GM18909 (cell line): ENCODE results near the gene C12orf57.

ENCODE experiments used
- ATAC-seq: cut with Tn5 transposase; IDR thresholded peaks from one replicate; pipeline ENCODE4 v1.9.1; 2021; ENCODE audit warnings: mild to moderate bottlenecking; ENCODE audit not compliant: unreplicated experiment, poor library complexity

C12orf57 gene

DNA sequence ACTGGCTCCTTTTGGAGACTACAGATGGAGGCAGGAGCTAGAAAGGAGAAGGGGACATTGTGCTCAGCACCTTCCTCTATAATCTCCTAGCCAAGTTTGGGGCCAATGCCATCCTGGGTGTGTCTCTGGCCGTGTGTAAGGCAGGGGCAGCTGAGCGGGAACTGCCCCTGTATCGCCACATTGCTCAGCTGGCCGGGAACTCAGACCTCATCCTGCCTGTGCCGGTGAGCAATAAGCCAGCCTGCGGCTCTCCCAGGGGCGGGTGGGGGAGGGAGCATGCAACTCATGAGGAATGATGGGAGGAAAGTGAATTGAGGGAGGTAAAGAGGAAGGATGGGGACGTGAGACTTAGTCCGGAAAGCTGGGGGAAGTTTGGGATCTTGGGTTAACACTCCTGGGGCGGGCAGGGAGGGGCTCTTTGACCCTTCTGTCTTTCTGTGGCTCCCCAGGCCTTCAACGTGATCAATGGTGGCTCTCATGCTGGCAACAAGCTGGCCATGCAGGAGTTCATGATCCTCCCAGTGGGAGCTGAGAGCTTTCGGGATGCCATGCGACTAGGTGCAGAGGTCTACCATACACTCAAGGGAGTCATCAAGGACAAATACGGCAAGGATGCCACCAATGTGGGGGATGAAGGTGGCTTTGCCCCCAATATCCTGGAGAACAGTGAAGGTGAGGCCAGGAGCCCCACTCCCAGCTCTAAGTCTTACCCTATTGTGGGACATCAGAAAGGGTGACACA, 26.2 kb upstream of the C12orf57 start:
- no peak for ATAC-seq

DNA sequence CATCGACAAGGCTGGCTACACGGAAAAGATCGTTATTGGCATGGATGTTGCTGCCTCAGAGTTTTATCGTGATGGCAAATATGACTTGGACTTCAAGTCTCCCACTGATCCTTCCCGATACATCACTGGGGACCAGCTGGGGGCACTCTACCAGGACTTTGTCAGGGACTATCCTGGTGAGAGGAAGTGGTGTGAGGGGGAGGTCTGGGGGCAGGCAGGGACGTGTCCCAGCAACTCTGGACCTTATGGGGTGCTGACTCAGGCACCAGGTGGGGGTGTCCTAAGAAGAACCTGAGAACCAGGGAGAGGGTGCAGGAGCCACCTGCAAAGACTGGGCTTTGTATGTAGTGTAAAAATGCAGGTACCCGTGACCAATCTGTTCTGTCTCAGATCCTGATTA, 24.2 kb upstream of the C12orf57 start:
- no peak for ATAC-seq

DNA sequence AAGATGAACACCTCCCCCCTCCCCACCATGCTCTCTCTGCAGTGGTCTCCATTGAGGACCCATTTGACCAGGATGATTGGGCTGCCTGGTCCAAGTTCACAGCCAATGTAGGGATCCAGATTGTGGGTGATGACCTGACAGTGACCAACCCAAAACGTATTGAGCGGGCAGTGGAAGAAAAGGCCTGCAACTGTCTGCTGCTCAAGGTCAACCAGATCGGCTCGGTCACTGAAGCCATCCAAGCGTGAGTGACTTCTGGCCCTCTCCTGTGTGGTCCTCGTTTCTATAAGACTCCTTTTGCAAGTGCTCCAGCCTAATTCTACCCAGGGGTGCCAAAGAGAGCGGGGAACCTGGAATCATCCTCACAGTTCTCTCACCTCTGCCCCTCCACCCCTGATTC, 22.3 kb upstream of the C12orf57 start:
- no peak for ATAC-seq

DNA sequence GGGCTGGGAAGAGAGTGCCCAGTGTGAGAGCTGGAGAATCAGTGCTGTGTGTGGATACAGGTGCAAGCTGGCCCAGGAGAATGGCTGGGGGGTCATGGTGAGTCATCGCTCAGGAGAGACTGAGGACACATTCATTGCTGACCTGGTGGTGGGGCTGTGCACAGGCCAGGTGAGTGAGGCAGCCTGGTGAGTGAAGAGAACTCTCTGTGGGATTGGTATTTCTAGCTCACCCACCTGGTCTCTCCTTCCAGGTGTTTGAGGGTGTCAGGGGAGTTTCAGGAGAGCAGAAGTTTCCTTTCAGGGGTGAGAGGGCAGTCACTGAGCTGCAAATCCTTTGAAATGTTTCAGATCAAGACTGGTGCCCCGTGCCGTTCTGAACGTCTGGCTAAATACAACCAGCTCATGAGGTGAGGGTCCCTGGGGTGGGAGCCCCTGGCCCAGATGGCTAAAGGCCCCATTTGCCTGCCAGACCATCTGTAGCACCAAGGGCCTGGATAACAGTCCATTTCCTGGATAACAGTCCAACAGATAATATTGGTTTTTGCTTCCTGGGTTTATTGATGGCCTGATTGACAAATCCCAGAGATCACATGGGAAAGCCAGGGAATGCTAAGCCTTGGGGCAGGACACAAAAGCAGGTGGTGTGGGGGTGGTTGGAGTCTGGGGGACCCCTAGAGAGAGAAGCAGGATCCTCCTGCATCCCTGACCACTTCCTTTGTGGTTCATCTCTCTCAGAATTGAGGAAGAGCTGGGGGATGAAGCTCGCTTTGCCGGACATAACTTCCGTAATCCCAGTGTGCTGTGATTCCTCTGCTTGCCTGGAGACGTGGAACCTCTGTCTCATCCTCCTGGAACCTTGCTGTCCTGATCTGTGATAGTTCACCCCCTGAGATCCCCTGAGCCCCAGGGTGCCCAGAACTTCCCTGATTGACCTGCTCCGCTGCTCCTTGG, 21.6 kb upstream of the C12orf57 start:
- no peak for ATAC-seq

DNA sequence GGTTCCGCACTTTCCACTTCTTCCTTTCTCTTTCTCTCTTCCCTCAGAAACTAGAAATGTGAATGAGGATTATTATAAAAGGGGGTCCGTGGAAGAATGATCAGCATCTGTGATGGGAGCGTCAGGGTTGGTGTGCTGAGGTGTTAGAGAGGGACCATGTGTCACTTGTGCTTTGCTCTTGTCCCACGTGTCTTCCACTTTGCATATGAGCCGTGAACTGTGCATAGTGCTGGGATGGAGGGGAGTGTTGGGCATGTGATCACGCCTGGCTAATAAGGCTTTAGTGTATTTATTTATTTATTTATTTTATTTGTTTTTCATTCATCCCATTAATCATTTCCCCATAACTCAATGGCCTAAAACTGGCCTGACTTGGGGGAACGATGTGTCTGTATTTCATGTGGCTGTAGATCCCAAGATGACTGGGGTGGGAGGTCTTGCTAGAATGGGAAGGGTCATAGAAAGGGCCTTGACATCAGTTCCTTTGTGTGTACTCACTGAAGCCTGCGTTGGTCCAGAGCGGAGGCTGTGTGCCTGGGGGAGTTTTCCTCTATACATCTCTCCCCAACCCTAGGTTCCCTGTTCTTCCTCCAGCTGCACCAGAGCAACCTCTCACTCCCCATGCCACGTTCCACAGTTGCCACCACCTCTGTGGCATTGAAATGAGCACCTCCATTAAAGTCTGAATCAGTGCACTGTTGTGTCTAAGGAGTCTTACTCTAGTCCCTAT, 20.7 kb upstream of the C12orf57 start:
- no peak for ATAC-seq

DNA sequence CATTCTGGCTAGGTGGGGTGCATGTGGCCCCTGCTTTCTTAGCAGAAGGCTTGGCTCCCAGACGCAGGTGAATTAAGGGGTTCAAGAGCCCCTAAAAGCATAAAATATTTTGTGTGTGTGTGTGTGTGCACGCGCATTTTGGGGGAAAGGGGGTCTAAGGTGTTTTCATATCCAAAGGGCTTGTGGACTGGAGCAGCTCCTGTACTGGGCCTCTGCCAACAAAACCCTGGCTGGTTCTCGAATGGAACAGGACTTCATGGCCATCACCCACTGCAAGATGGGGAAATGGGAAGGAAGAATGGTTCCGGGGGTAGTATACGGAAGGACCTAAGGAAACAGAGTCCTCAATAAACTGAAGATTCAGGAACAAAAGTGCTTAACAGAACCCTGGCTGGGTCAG, 20.0 kb upstream of the C12orf57 start:
- no peak for ATAC-seq

DNA sequence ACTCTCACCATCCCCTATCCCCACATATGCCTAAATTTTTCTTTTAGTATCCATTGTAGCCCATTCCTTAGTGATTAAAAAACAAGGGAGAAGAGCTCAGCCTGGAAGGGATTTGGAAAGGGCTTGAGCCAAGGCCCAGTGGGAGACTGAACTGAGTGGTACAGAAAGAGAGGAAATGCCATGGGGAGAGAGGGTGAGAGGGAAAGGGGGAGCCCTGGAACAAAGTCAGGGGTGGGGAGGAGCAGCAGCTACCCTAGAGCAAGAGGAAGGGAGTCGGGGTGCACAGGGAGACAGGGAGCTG, 18.6 kb upstream of the C12orf57 start:
- no peak for ATAC-seq

DNA sequence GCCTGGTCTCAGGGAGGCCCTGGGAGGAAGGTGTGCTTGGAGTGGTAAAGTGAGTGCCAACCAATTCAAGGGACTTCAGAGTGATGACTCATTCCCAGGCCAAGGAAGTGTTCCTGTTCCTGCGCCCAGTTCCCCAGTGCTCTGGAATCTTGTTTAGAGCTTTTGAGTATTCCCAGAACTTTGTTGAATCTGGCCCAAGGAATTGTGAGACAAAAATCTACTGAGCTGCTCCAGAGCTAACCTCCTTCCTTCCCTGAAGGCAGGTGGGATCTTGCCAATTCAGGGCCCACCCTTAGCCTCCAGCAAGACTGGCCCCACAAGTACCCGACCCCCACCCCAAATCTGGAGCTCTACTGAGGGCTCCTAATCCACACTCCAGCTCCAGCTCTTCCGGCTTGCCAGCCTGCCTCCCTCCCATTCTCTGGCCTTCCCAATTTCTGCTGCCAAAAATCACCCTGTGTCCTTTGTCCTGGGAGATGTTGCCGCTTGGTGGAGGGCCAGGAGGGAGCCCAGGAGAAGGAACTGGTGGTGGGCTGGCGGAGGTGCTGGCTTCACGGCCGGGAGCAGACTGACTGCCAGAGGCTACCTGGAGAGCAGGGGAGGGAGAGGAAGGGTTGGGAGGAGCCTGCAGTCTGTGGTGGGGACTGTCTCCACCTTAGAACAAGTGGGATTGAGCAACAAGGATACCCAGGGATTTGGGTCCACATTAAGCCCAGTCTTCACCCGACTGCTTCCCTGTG, 18.1 kb upstream of the C12orf57 start:
- no peak for ATAC-seq

DNA sequence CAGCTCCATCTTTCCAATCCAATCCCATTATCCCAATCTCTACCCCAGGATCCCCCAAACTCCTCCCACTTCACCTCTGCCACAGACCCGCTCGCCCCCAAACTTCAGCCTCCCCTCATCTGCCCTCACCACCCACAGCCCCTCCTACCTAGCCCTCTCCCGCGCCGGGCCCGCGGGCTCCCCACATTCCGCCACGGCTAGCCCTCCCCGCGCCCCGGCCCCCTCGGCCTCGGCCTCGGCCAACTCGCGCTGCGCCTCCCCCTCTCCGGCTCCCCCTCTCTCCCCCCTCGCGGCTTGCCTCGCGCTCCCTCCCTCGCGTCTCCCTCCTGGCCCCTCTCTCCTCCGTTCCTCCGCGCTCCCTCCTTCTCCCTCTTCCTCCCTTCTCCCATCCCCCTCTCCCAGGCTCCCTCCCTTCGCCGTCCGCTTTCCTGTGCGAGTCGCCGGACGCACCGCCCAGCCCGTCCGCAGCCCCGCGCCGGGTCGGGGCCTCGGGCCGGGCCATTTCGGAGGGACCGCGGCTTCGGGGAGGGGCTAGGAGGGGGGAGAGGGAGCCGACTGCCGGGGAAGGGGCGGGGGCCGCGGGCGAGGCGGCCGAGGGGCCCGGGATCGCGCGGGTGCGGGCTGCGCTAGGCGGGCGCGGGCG, 16.3 kb upstream of the C12orf57 start, which contains the start of gene ATN1:
Gene ATN1 (plus strand): TSS at position 581 of the 643 bp plus-strand sequence. CDS start 6,043 bp downstream, outside the sequence.
- ATAC-seq = no peak

DNA sequence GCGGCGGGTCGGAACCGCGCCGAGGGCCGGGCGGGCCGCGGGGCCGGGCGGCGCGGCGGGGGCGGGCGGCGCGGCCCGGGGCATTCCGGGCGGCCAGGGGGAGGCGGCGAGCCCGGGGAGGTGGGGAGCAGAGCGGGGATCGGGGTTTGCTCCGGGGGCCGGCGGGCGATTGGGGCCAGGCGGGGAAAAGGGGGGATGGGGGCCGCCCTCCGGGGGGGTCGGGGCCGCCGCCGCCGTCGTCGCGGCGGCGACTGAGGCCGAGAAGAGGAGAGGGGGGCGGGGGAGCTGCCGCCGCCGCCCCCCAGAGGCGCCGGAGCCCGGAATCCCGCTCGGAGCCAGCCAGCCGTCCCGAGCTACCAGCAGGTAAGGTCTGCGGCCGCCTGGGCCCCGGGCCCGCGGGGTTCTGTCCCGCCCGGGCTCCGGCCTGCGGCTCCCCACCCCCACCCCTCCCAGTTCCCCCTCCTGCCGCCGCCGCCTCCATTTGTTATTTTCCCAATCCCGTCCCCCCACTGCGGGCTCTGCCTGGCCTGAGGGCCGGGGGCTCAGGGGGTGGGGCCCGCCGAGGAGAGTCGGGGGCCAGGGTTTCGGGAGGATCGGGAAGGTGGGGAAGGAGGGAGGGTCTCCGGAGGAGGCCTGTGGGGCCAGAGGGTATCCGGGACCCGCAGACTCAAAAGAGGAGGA, 15.7 kb upstream of the C12orf57 start:
- ATAC-seq = no peak

DNA sequence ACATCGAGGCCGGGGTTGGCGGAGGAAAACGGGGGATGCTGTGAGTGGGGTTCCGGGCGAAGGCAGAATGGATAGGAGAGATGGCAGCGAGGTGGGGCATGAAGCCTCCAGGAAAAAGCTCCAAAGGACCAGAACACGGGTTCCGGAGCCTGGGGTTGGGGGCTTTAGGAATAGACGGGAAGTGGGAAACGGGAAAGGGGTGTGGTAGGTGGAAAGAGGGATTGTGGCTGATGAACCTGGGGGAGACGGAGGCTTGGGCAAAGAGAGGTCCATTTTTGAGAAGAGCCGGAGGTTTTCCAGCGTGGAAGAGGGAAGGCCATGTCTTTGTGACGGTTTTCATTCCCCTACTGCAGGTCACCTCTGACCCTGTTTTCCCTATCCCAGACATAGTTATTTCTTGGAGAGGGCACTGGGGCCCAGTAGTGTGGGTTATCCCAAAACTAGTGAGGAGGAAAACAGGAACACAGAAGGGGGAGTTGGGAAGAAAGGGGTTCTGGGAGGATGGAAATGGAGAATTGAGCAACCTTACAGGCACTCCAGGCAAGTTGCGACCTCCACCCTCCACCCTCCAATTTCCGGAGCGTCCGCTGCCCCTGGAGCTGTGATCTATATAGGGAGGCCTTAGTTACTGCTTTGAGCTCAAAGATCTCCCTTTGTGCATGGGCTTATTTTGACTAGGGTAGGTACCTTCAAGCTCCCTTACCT, 15.0 kb upstream of the C12orf57 start:
- ATAC-seq = no peak

DNA sequence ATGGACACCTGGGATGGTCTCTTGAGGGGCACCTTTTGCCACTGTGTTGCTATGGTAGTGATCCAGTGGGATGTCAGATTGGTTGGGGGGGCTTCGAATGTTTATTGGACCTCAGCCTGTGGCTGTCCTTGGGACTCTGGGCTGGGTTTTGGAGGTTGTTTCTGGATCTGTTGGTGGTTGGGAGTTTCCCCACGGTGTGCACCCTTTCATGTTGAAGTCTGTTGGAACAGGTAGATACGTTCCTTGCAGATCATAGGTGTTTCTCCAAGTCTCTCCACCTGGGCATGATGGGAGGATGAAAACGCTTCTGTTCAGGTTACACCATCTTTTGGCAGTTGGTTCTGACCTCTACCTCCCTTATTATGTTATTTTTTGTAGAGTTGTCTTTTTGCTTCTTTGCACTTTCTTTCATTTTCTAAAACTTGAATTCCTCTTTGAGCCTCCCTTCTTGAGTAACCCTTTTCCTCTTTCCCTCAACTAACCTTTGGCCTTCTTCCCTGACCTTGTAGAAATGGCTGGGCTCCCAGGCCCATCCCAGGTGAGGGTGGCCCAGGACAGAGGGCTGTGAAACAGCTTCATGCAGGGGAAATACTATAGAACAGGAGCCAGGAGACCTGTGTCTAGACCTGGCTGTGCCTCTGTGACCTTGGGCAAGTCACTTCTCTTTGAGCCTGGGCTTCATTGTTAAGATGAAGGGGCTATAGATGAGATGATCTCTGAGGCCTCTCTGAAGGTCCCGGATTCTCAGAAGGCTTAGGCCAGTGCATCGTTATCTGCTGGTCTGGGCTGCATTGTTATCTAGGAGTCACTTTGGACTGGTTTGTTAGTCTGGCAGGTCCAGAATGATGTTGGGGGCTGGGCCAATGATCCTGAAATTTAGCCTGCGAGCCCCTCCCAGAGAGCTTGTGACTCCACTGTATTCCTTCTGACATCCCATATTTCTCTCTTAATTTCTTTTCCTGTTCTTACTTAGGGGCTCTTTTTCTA, 14.1 kb upstream of the C12orf57 start:
- no peak for ATAC-seq

DNA sequence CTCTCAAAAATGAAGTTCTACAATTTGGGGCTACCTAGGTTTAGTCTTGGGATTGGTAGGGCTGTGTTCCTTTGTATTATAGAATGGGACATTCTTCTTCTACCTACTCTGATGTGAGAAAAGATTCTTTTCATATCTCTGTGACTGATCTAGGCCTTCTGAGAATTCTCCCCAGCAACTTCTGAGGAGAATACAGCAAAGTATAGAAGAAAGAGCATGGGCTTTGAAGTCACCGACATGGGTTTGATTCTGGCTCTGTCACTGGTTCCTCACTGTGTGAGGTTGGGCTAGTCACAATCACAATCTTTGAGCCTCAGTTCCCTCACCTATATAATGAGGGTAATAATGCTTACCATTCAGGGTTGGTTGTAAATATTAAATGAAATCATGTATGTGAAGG, 11.1 kb upstream of the C12orf57 start:
- no peak for ATAC-seq

DNA sequence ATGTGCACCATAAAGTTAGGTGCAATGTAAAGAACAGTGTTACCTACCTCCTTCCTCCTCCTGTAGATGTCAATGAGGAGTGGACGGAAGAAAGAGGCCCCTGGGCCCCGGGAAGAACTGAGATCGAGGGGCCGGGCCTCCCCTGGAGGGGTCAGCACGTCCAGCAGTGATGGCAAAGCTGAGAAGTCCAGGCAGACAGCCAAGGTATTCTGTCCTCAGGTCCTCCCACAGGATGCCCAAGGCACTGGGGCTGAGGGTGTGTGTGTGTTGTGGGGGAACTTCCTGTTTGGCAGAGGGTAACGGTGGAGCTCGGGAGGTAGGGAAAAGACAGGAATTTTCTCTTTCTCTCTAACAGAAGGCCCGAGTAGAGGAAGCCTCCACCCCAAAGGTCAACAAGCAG, 9.7 kb upstream of the C12orf57 start:
- ATAC-seq = no peak

DNA sequence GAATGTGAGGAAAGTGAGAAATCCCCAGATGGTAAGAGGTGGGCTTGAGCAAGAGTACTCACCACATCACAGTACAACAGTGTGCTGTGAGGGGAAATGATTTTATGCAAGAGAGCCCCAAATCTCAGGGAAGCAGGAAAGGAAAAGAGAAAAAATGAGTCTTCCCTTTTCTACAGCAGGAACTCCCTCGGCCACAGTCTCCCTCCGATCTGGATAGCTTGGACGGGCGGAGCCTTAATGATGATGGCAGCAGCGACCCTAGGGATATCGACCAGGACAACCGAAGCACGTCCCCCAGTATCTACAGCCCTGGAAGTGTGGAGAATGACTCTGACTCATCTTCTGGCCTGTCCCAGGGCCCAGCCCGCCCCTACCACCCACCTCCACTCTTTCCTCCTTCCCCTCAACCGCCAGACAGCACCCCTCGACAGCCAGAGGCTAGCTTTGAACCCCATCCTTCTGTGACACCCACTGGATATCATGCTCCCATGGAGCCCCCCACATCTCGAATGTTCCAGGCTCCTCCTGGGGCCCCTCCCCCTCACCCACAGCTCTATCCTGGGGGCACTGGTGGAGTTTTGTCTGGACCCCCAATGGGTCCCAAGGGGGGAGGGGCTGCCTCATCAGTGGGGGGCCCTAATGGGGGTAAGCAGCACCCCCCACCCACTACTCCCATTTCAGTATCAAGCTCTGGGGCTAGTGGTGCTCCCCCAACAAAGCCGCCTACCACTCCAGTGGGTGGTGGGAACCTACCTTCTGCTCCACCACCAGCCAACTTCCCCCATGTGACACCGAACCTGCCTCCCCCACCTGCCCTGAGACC, 8.2 kb upstream of the C12orf57 start:
- ATAC-seq = no peak

DNA sequence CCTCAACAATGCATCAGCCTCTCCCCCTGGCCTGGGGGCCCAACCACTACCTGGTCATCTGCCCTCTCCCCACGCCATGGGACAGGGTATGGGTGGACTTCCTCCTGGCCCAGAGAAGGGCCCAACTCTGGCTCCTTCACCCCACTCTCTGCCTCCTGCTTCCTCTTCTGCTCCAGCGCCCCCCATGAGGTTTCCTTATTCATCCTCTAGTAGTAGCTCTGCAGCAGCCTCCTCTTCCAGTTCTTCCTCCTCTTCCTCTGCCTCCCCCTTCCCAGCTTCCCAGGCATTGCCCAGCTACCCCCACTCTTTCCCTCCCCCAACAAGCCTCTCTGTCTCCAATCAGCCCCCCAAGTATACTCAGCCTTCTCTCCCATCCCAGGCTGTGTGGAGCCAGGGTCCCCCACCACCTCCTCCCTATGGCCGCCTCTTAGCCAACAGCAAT, 7.6 kb upstream of the C12orf57 start:
- no peak for ATAC-seq
